Measurements from ENCODE around the gene SETD1B.
A peak's percentile ranks its signal among the peaks of the same experiment; 100 is the strongest.
"Not testable (repeated sequence)": the region's sequence is repeated elsewhere in the genome, so short reads cannot be mapped to it uniquely, and the experiment has no call there.

SETD1B gene

GRCh38 chr12:121788176-121788818 lies 15.5 kb upstream of the SETD1B start:
- peak overlapping the region; percentile 59 to 89 for H3K4me3 ChIP-seq (ENCODE audit: low read depth in 1 of 2, low read length in 1 of 2)
- H3K4me1 ChIP-seq (ENCODE audit: control insufficient read depth in 1 of 2, insufficient read depth in 1 of 2, low read depth in 1 of 2, low read length in 1 of 2), result peaks cover 73 to 75% of the 10 kb centered on the region in 2 experiments
- peak overlapping the region; percentile 98 for H3K27ac ChIP-seq
- no peak for TF ChIP-seq CTCF (IDR thresholded peaks at IDR 0.05)
- H3K27me3 ChIP-seq, result no peaks in the 10 kb centered on the region
- H3K9me3 ChIP-seq, result no peaks in the 10 kb centered on the region
- no peaks in the 10 kb centered on the region for H3K36me3 ChIP-seq

GRCh38 chr12:121789233-121789781 lies 14.5 kb upstream of the SETD1B start:
- peak overlapping the region; percentile 98 for H3K27ac ChIP-seq
- H3K4me3 ChIP-seq (ENCODE audit: low read depth in 1 of 2, low read length in 1 of 2), result peak overlapping the region; percentile 59 to 89
- H3K36me3 ChIP-seq, result no peaks in the 10 kb centered on the region
- H3K4me1 ChIP-seq (ENCODE audit: control insufficient read depth in 1 of 2, insufficient read depth in 1 of 2, low read depth in 1 of 2, low read length in 1 of 2), result peaks cover 80 to 81% of the 10 kb centered on the region in 2 experiments
- no peaks in the 10 kb centered on the region for H3K9me3 ChIP-seq
- no peak for TF ChIP-seq CTCF (IDR thresholded peaks at IDR 0.05)
- no peaks in the 10 kb centered on the region for H3K27me3 ChIP-seq

- Histone ChIP-seq H3K27ac (peak overlapping the region; percentile 98), H3K4me1 (ENCODE audit: control insufficient read depth in 1 of 2, insufficient read depth in 1 of 2, low read depth in 1 of 2, low read length in 1 of 2) (peaks cover 88 to 89% of the 10 kb centered on the region in 2 experiments), H3K36me3 (peaks cover 1% of the 10 kb centered on the region), H3K27me3 (no peaks in the 10 kb centered on the region), H3K4me3 (ENCODE audit: low read depth in 1 of 2, low read length in 1 of 2) (peak overlapping the region; percentile 59 to 89), H3K9me3 (no peaks in the 10 kb centered on the region)
- peak; percentile 66 for TF ChIP-seq CTCF (IDR thresholded peaks at IDR 0.05)
Measured at GRCh38 chr12:121789800-121790728, 13.7 kb upstream of the SETD1B start.

- Histone ChIP-seq H3K27ac (peak overlapping the region; percentile 98), H3K4me1 (ENCODE audit: control insufficient read depth in 1 of 2, insufficient read depth in 1 of 2, low read depth in 1 of 2, low read length in 1 of 2) (peaks cover 93 to 96% of the 10 kb centered on the region in 2 experiments), H3K4me3 (ENCODE audit: low read depth in 1 of 2, low read length in 1 of 2) (peak overlapping the region; percentile 59 to 89)
- not testable (repeated sequence) for H3K9me3 ChIP-seq, H3K27me3 ChIP-seq, H3K36me3 ChIP-seq
Measured at GRCh38 chr12:121790785-121791184, 13.0 kb upstream of the SETD1B start.

GRCh38 chr12:121791671-121792551 lies 11.9 kb upstream of the SETD1B start:
- peak overlapping the region; percentile 98 for H3K27ac ChIP-seq
- peak overlapping the region; percentile 80 to 89 for H3K4me3 ChIP-seq (ENCODE audit: low read depth in 1 of 2, low read length in 1 of 2)

More at GRCh38 chr12:121791671-121792551, 11.9 kb upstream of the SETD1B start:
- TF ChIP-seq CTCF (IDR thresholded peaks at IDR 0.05), result no peak
- peaks cover 18% of the 10 kb centered on the region for H3K36me3 ChIP-seq
- H3K9me3 ChIP-seq, result no peaks in the 10 kb centered on the region
- H3K27me3 ChIP-seq, result no peaks in the 10 kb centered on the region
- H3K4me1 ChIP-seq (ENCODE audit: control insufficient read depth in 1 of 2, insufficient read depth in 1 of 2, low read depth in 1 of 2, low read length in 1 of 2), result peaks cover 87% of the 10 kb centered on the region in 2 experiments

All from neutrophil (primary cell).